WTC11 (cell line): ENCODE results near the gene SERPINB8. TPM values are rescaled to one million over a fixed set of nuclear protein-coding genes. Genes with fewer than 3 reads are reported as not detected.
A peak's percentile ranks its signal among the peaks of the same experiment; 100 is the strongest.

Source experiments
- ARID4B ChIP-seq: sonication (generic); formaldehyde crosslinking; IDR thresholded peaks from 2 replicates; pipeline ENCODE4 v1.8.0; 2023; ENCODE audit warnings: missing genetic modification reagents, mild to moderate bottlenecking, borderline replicate concordance
- CBFB ChIP-seq: sonication (generic); formaldehyde crosslinking; IDR thresholded peaks from 2 replicates; pipeline ENCODE4 v1.8.1; 2022; ENCODE audit warnings: mild to moderate bottlenecking, low read depth, missing genetic modification reagents
- CREM ChIP-seq: sonication (generic); formaldehyde crosslinking; IDR thresholded peaks from 2 replicates; pipeline ENCODE4 v1.8.1; 2022; ENCODE audit warnings: mild to moderate bottlenecking, missing genetic modification reagents, moderate library complexity
- E2F5 ChIP-seq: sonication (generic); formaldehyde crosslinking; IDR thresholded peaks from 2 replicates; pipeline ENCODE4 v1.8.1; 2022; ENCODE audit warnings: mild to moderate bottlenecking, moderate library complexity, missing genetic modification reagents
- ELF4 ChIP-seq: sonication (generic); formaldehyde crosslinking; IDR thresholded peaks from 2 replicates; pipeline ENCODE4 v1.8.1; 2022; ENCODE audit warnings: low read depth, mild to moderate bottlenecking, moderate library complexity, missing genetic modification reagents
- FOXJ3 ChIP-seq: sonication (generic); formaldehyde crosslinking; IDR thresholded peaks from 2 replicates; pipeline ENCODE4 v1.9.0; 2021; ENCODE audit warnings: missing genetic modification reagents, mild to moderate bottlenecking, borderline replicate concordance
- HMGA2 ChIP-seq: fragments of 250-450 bp; sonication (Bioruptor Pico); IDR thresholded peaks from 2 replicates; pipeline ENCODE4 v1.4.0; 2021; ENCODE audit warnings: mild to moderate bottlenecking, moderate library complexity
- IRF2 ChIP-seq: sonication (generic); formaldehyde crosslinking; IDR thresholded peaks from 2 replicates; pipeline ENCODE4 v1.8.0; 2022; ENCODE audit warnings: low read depth, missing genetic modification reagents, borderline replicate concordance
- MXD4 ChIP-seq: fragments of 250-450 bp; sonication (Bioruptor Pico); IDR thresholded peaks from 2 replicates; pipeline ENCODE4 v1.8.0; 2021; ENCODE audit warnings: mild to moderate bottlenecking, moderate library complexity, borderline replicate concordance
- MYBL2 ChIP-seq: sonication (generic); formaldehyde crosslinking; IDR thresholded peaks from 2 replicates; pipeline ENCODE4 v1.8.1; 2023; ENCODE audit warnings: mild to moderate bottlenecking, moderate library complexity, missing genetic modification reagents
- NFYB ChIP-seq: sonication (generic); formaldehyde crosslinking; conservative IDR thresholded peaks from 2 replicates; pipeline ENCODE4 v1.8.0; 2022; ENCODE audit warnings: low read depth, missing genetic modification reagents
- PRDM15 ChIP-seq: sonication (generic); formaldehyde crosslinking; IDR thresholded peaks from 2 replicates; pipeline ENCODE4 v1.8.0; 2022; ENCODE audit warnings: missing genetic modification reagents
- PREB ChIP-seq: sonication (generic); formaldehyde crosslinking; IDR thresholded peaks from 2 replicates; pipeline ENCODE4 v1.8.1; 2022; ENCODE audit warnings: mild to moderate bottlenecking, missing genetic modification reagents, moderate library complexity, borderline replicate concordance
- SOX15 ChIP-seq: fragments of 250-450 bp; sonication (Bioruptor Pico); IDR thresholded peaks from 2 replicates; pipeline ENCODE4 v1.9.0; 2021; ENCODE audit warnings: mild to moderate bottlenecking
- SP1 ChIP-seq: sonication (generic); formaldehyde crosslinking; conservative IDR thresholded peaks from 2 replicates; pipeline ENCODE4 v1.8.1; 2022; ENCODE audit warnings: missing genetic modification reagents
- TP53 ChIP-seq: sonication (generic); formaldehyde crosslinking; IDR thresholded peaks from 2 replicates; pipeline ENCODE4 v1.8.1; 2023; ENCODE audit warnings: mild to moderate bottlenecking, missing genetic modification reagents
- ZMAT4 ChIP-seq: fragments of 250-450 bp; sonication (Bioruptor Pico); IDR thresholded peaks from 2 replicates; pipeline ENCODE4 v1.9.0; 2021; ENCODE audit warnings: mild to moderate bottlenecking
- ZNF121 ChIP-seq: sonication (generic); formaldehyde crosslinking; IDR thresholded peaks from 2 replicates; pipeline ENCODE4 v1.8.0; 2023; ENCODE audit warnings: missing genetic modification reagents
- ZNF138 ChIP-seq: sonication (generic); formaldehyde crosslinking; conservative IDR thresholded peaks from 2 replicates; pipeline ENCODE4 v1.8.1; 2022; ENCODE audit warnings: mild to moderate bottlenecking, moderate library complexity, missing genetic modification reagents
- ZNF396 ChIP-seq: fragments of 250-450 bp; sonication (Bioruptor Pico); IDR thresholded peaks from 2 replicates; pipeline ENCODE4 v1.8.0; 2021; ENCODE audit warnings: mild to moderate bottlenecking, moderate library complexity, borderline replicate concordance
- ZNF423 ChIP-seq: fragments of 250-450 bp; sonication (Bioruptor Pico); IDR thresholded peaks from 2 replicates; pipeline ENCODE4 v2.1.2; 2022; ENCODE audit warnings: mild to moderate bottlenecking, moderate library complexity
- ZNF512 ChIP-seq: sonication (generic); formaldehyde crosslinking; IDR thresholded peaks from 2 replicates; pipeline ENCODE4 v1.8.1; 2022; ENCODE audit warnings: missing genetic modification reagents, borderline replicate concordance
- ZSCAN18 ChIP-seq: fragments of 250-450 bp; sonication (Bioruptor Pico); IDR thresholded peaks from 2 replicates; pipeline ENCODE4 v2.1.2; 2022; ENCODE audit warnings: mild to moderate bottlenecking, moderate library complexity
- total RNA-seq: library from RNA; stranded (reverse); gene quantifications from 3 replicates; pipeline ENCODE4 v1.2.3, GENCODE V29; 2021

The SERPINB8 gene
- total RNA-seq, 1 experiment from 2014 or later, result 0.46 TPM

GRCh38 chr18:63949068-63949737 is 20.7 kb upstream of the SERPINB8 start, which contains the start of gene HMSD (continued):
- TF ChIP-seq HMGA2 (CRISPR knock-in tag), result no peak
- no peak for TF ChIP-seq IRF2 (CRISPR knock-in tag)
- 0 out of 2 replicates have a peak, but pooled peaks have one; percentile 39 for TF ChIP-seq CBFB (CRISPR knock-in tag)
- TF ChIP-seq PREB (CRISPR knock-in tag), result no peak
- no peak for TF ChIP-seq ZNF121
- no peak for TF ChIP-seq ZNF396 (CRISPR knock-in tag)
- no peak for TF ChIP-seq SOX15 (CRISPR knock-in tag)
- TF ChIP-seq TP53 (CRISPR knock-in tag), result peak; percentile 63; the same call in 1 of the 2 replicates
- no peak for TF ChIP-seq MXD4 (CRISPR knock-in tag)
- TF ChIP-seq ZSCAN18 (CRISPR knock-in tag), result no peak
- peak; percentile 59; the same call in 1 of the 2 replicates for TF ChIP-seq ZNF423 (CRISPR knock-in tag)
- no peak for TF ChIP-seq ZMAT4 (CRISPR knock-in tag)
- no peak for TF ChIP-seq NFYB
- TF ChIP-seq CREM (CRISPR knock-in tag), result no peak
- no peak for TF ChIP-seq E2F5 (CRISPR knock-in tag)
- TF ChIP-seq PRDM15 (CRISPR knock-in tag), result no peak
- 0 out of 2 replicates have a peak, but pooled peaks have one; percentile 41 for TF ChIP-seq ZNF512
- TF ChIP-seq ARID4B (CRISPR knock-in tag), result no peak
- TF ChIP-seq ELF4 (CRISPR knock-in tag), result no peak
- TF ChIP-seq MYBL2 (CRISPR knock-in tag), result no peak
- TF ChIP-seq ZNF138 (CRISPR knock-in tag), result 0 out of 2 replicates have a peak, but pooled peaks have one; percentile 55
- no peak for TF ChIP-seq FOXJ3 (CRISPR knock-in tag)
- TF ChIP-seq SP1 (CRISPR knock-in tag), result peak; percentile 61; the same call in 1 of the 2 replicates
